Measurements from ENCODE around the gene PI4K2A. TPM values are rescaled to one million over a fixed set of nuclear protein-coding genes. Genes with fewer than 3 reads are reported as not detected.
A peak's percentile ranks its signal among the peaks of the same experiment; 100 is the strongest.

Gene PI4K2A
- polyA plus RNA-seq, 1 donor from 2014 or later: 14.4 TPM

- H3K9me3 ChIP-seq (ENCODE audit: low read length): no peaks in the 10 kb centered on the region
- no peak overlapping the region for H3K9ac ChIP-seq (ENCODE audit: low read length)
- no peaks in the 10 kb centered on the region for H3K9me2 ChIP-seq (ENCODE audit: insufficient read depth, low read length)
- no peak overlapping the region for H3K4me2 ChIP-seq (ENCODE audit: low read length)
- H3F3A ChIP-seq (ENCODE audit: insufficient read depth, low read length, poor library complexity, severe bottlenecking): no peaks in the 10 kb centered on the region
- H2AFZ ChIP-seq (ENCODE audit: low read depth, low read length): no peak overlapping the region
- H3K27me3 ChIP-seq (ENCODE audit: insufficient read depth, low read depth, low read length): no peaks in the 10 kb centered on the region
- TF ChIP-seq RAD21 (conservative IDR thresholded peaks at IDR 0.05): peak; percentile 31
- TF ChIP-seq TAF1 (IDR thresholded peaks at IDR 0.05; ENCODE audit: low read depth): no peak
- TF ChIP-seq CTCF (IDR thresholded peaks at IDR 0.05; ENCODE audit: poor library complexity, severe bottlenecking): peak; percentile 30
- no peak for TF ChIP-seq EZH2 (IDR thresholded peaks at IDR 0.05; ENCODE audit: borderline replicate concordance, insufficient read depth, low read length, poor library complexity, severe bottlenecking)
- no peak for TF ChIP-seq EP300 (conservative IDR thresholded peaks at IDR 0.05; ENCODE audit: poor library complexity, severe bottlenecking)
- TF ChIP-seq REST (IDR thresholded peaks at IDR 0.05; ENCODE audit: borderline replicate concordance): no peak
- peak; percentile 26 for TF ChIP-seq SMC3 (conservative IDR thresholded peaks at IDR 0.05; ENCODE audit: poor library complexity)
- H3K36me3 ChIP-seq (ENCODE audit: insufficient read depth, low read length): no peaks in the 10 kb centered on the region
- no peak overlapping the region for H3K27ac ChIP-seq (ENCODE audit: low read length)
- no peak overlapping the region for H3K4me3 ChIP-seq (ENCODE audit: low read length)
- H3K79me2 ChIP-seq (replicated peaks; ENCODE audit: insufficient read depth, low read length): no peaks in the 10 kb centered on the region
- no peaks in the 10 kb centered on the region for H4K20me1 ChIP-seq (ENCODE audit: insufficient read depth)
These were observed 28.1 kb upstream of the PI4K2A start for GRCh38 chr10:97612386-97612785.

GRCh38 chr10:97618285-97618684 lies 22.2 kb upstream of the PI4K2A start:
- Histone ChIP-seq H3K27me3 (ENCODE audit: insufficient read depth, low read depth, low read length) (no peaks in the 10 kb centered on the region), H4K20me1 (ENCODE audit: insufficient read depth) (no peaks in the 10 kb centered on the region), H3K9ac (ENCODE audit: low read length) (no peak overlapping the region), H3F3A (ENCODE audit: insufficient read depth, low read length, poor library complexity, severe bottlenecking) (no peaks in the 10 kb centered on the region), H3K9me2 (ENCODE audit: insufficient read depth, low read length) (no peaks in the 10 kb centered on the region), H3K9me3 (ENCODE audit: low read length) (no peaks in the 10 kb centered on the region), H3K4me3 (ENCODE audit: low read length) (no peak overlapping the region), H2AFZ (ENCODE audit: low read depth, low read length) (no peak overlapping the region), H3K36me3 (ENCODE audit: insufficient read depth, low read length) (no peaks in the 10 kb centered on the region), H3K79me2 (replicated peaks; ENCODE audit: insufficient read depth, low read length) (no peaks in the 10 kb centered on the region), H3K27ac (ENCODE audit: low read length) (no peak overlapping the region), H3K4me2 (ENCODE audit: low read length) (no peak overlapping the region)
- TF ChIP-seq MXI1 (conservative IDR thresholded peaks at IDR 0.05; ENCODE audit: poor library complexity, severe bottlenecking) (no peak), EZH2 (IDR thresholded peaks at IDR 0.05; ENCODE audit: borderline replicate concordance, insufficient read depth, low read length, poor library complexity, severe bottlenecking) (no peak), RAD21 (conservative IDR thresholded peaks at IDR 0.05) (no peak), SMC3 (conservative IDR thresholded peaks at IDR 0.05; ENCODE audit: poor library complexity) (no peak), POLR2AphosphoS5 (IDR thresholded peaks at IDR 0.05) (no peak), CTCF (IDR thresholded peaks at IDR 0.05; ENCODE audit: poor library complexity, severe bottlenecking) (no peak), EP300 (conservative IDR thresholded peaks at IDR 0.05; ENCODE audit: poor library complexity, severe bottlenecking) (no peak), REST (IDR thresholded peaks at IDR 0.05; ENCODE audit: borderline replicate concordance) (no peak), TAF1 (IDR thresholded peaks at IDR 0.05; ENCODE audit: low read depth) (no peak)

Data from neural cell (in vitro differentiated cells).